GM23338 (cell line): ENCODE measurements around the gene GM2A. TPM values are rescaled to one million over a fixed set of nuclear protein-coding genes. Genes with fewer than 3 reads are reported as not detected.
"Not testable (repeated sequence)": the region's sequence is repeated elsewhere in the genome, so short reads cannot be mapped to it uniquely, and the experiment has no call there.

Source experiments
- ATAC-seq: fragments of 200-7000 bp; cut with Tn5 transposase; 3 replicates; pipeline ENCODE4 v1.9.1; 2020
- DNase-seq: peaks from one replicate; pipeline ENCODE4 v3.0.0-alpha.2; 2015; ENCODE audit warnings: low spot score
- H2AFZ ChIP-seq: fragments of 200-600 bp; sonication (generic); 2 replicates; pipeline ENCODE4 v1.8.0; 2016; ENCODE audit warnings: antibody characterized with exemption, mild to moderate bottlenecking, moderate library complexity
- H3F3A ChIP-seq: fragments of 200-600 bp; sonication (generic); replicated peaks from 2 replicates; pipeline ENCODE4 v1.8.0; 2017; ENCODE audit warnings: antibody characterized with exemption, mixed run types, low read depth
- H3K27ac ChIP-seq: fragments of 200-600 bp; sonication (generic); 2 replicates; pipeline ENCODE4 v1.6.1; 2016; ENCODE audit warnings: low read depth
- H3K27me3 ChIP-seq: fragments of 200-600 bp; sonication (generic); 2 replicates; pipeline ENCODE4 v1.8.0; 2016; ENCODE audit warnings: mild to moderate bottlenecking, mixed run types, moderate library complexity; ENCODE audit not compliant: insufficient read depth
- H3K36me3 ChIP-seq: fragments of 200-600 bp; sonication (generic); 2 replicates; pipeline ENCODE4 v1.8.0; 2016; ENCODE audit warnings: mild to moderate bottlenecking; ENCODE audit not compliant: insufficient read depth
- H3K4me1 ChIP-seq: fragments of 200-600 bp; sonication (generic); 2 replicates; pipeline ENCODE4 v1.8.0; 2016; ENCODE audit warnings: mild to moderate bottlenecking, moderate library complexity; ENCODE audit not compliant: insufficient read depth
- H3K4me2 ChIP-seq: fragments of 200-600 bp; sonication (generic); 2 replicates; pipeline ENCODE4 v1.7.1; 2017; ENCODE audit warnings: mixed run types
- H3K4me3 ChIP-seq: fragments of 200-600 bp; sonication (generic); 2 replicates; pipeline ENCODE4 v1.6.1; 2016; ENCODE audit warnings: mixed run types
- H3K79me2 ChIP-seq: fragments of 200-600 bp; sonication (generic); replicated peaks from 2 replicates; pipeline ENCODE4 v1.8.0; 2017; ENCODE audit warnings: mild to moderate bottlenecking; ENCODE audit not compliant: insufficient read depth
- H3K9me2 ChIP-seq: fragments of 200-600 bp; sonication (generic); 2 replicates; pipeline ENCODE4 v1.8.0; 2017; ENCODE audit not compliant: insufficient read depth
- H4K20me1 ChIP-seq: fragments of 200-600 bp; sonication (generic); replicated peaks from 2 replicates; pipeline ENCODE4 v1.8.0; 2017; ENCODE audit warnings: mild to moderate bottlenecking; ENCODE audit not compliant: insufficient read depth
- H3K27ac Mint-ChIP-seq: 2 replicates; pipeline ENCODE4 v1.8.0; 2020; ENCODE audit warnings: inconsistent platforms, mild to moderate bottlenecking, moderate library complexity, mixed read lengths
- H3K27me3 Mint-ChIP-seq: 3 replicates; pipeline ENCODE4 v1.8.0; 2022; ENCODE audit warnings: low read depth, mild to moderate bottlenecking, moderate library complexity, mixed read lengths, inconsistent platforms; ENCODE audit not compliant: insufficient read depth, poor library complexity
- H3K36me3 Mint-ChIP-seq: 3 replicates; pipeline ENCODE4 v1.8.0; 2021; ENCODE audit warnings: low read depth, mild to moderate bottlenecking, inconsistent platforms, moderate library complexity, mixed read lengths
- H3K4me1 Mint-ChIP-seq: 3 replicates; pipeline ENCODE4 v1.8.0; 2020; ENCODE audit warnings: mild to moderate bottlenecking, inconsistent platforms, mixed read lengths
- H3K4me3 Mint-ChIP-seq: 3 replicates; pipeline ENCODE4 v1.8.0; 2021; ENCODE audit warnings: moderate library complexity, mild to moderate bottlenecking, inconsistent platforms, mixed read lengths
- H3K9me3 Mint-ChIP-seq: 3 replicates; pipeline ENCODE4 v1.8.0; 2020; ENCODE audit warnings: moderate library complexity, mild to moderate bottlenecking, inconsistent platforms, mixed read lengths
- CREB1 ChIP-seq: fragments of 250-450 bp; sonication (Bioruptor Pico); IDR thresholded peaks from 2 replicates; pipeline ENCODE4 v1.5.0; 2020; ENCODE audit warnings: low read depth, mild to moderate bottlenecking, moderate library complexity
- CTCF ChIP-seq, 2 experiments: fragments of 200-600 bp in 1 of 2; sonication (generic) in 1 of 2; conservative IDR thresholded peaks; 2 replicates each; pipeline versions ENCODE4 v1.5.1 to v1.6.1; 2016 to 2017; ENCODE audit warnings: antibody characterized with exemption in 2 of 2, low read depth in 2 of 2, mild to moderate bottlenecking in 2 of 2, moderate library complexity in 1 of 2
- EZH2 ChIP-seq: fragments of 200-600 bp; sonication (generic); IDR thresholded peaks from one replicate; pipeline ENCODE4 v1.8.0; 2017; ENCODE audit warnings: antibody characterized with exemption, mild to moderate bottlenecking, low read depth; ENCODE audit not compliant: unreplicated experiment
- EZH2phosphoT487 ChIP-seq: fragments of 200-600 bp; sonication (generic); IDR thresholded peaks from one replicate; pipeline ENCODE4 v1.8.1; 2018; ENCODE audit warnings: antibody characterized with exemption; ENCODE audit not compliant: unreplicated experiment
- JUNB ChIP-seq: IDR thresholded peaks from one replicate; pipeline ENCODE4 v1.6.1; 2016; ENCODE audit warnings: antibody characterized with exemption; ENCODE audit not compliant: unreplicated experiment
- NANOG ChIP-seq: IDR thresholded peaks from 2 replicates; pipeline ENCODE4 v1.6.1; 2016; ENCODE audit warnings: antibody characterized with exemption, borderline replicate concordance
- STAT1 ChIP-seq: IDR thresholded peaks from one replicate; pipeline ENCODE4 v1.6.1; 2016; ENCODE audit warnings: antibody characterized with exemption; ENCODE audit not compliant: unreplicated experiment
- ZNF331 ChIP-seq: fragments of 250-450 bp; sonication (Bioruptor Pico); IDR thresholded peaks from 2 replicates; pipeline ENCODE4 v1.5.0; 2020; ENCODE audit warnings: low read depth, mild to moderate bottlenecking, moderate library complexity
- polyA plus RNA-seq: library from polyadenylated mRNA; unstranded; fragments of >200 nt; fragmentation: Nextera tagmentation; extraction: Ambion mirVana; gene quantifications from 2 replicates; pipeline ENCODE4 v1.2.1, GENCODE V29; 2016
- total RNA-seq: library from RNA; depleted of rRNA; stranded (reverse); fragments of >200 nt; shearing (Covaris generic); gene quantifications from 2 replicates; pipeline ENCODE4 v1.2.3, GENCODE V29; 2014
- TF ChIP-seq, protein P1 (sequence below): IDR thresholded peaks from 2 replicates; pipeline ENCODE4 v1.6.1; 2016; ENCODE audit warnings: antibody characterized with exemption

GM2A gene
- total and polyA plus RNA-seq, 2 experiments from 2014 or later: 9.8 to 27.8 TPM

GRCh38 chr5:151239237-151239861 is 13.6 kb upstream of the GM2A start:
- no peaks in the 10 kb centered on the region for H3K36me3 ChIP-seq
- DNase-seq (peak; percentile 81), ATAC-seq (peak; percentile 77)
- no peaks in the 10 kb centered on the region for H3K79me2 ChIP-seq
- H3K4me1 ChIP-seq: peaks cover 20% of the 10 kb centered on the region
- no peaks in the 10 kb centered on the region for H3K27me3 ChIP-seq
- Mint-ChIP-seq H3K27ac (no peak overlapping the region), H3K4me1 (peaks cover 30% of the 10 kb centered on the region), H3K9me3 (no peaks in the 10 kb centered on the region; the same call in 2 of the 3 replicates), H3K4me3 (no peak overlapping the region), H3K36me3 (no peaks in the 10 kb centered on the region), H3K27me3 (peaks cover 8% of the 10 kb centered on the region)
- no peak overlapping the region for H3K4me2 ChIP-seq
- TF ChIP-seq STAT1 (no peak), CTCF (conservative IDR thresholded peaks at IDR 0.05; ENCODE audit: low read depth in 2 of 2) (peak; percentile 80 to 92), NANOG (no peak), CREB1 (no peak), ZNF331 (CRISPR knock-in tag) (no peak)
- H3K27ac ChIP-seq: no peak overlapping the region
- H4K20me1 ChIP-seq: no peaks in the 10 kb centered on the region
- peak overlapping the region; percentile 10; the same call in 1 of the 2 replicates for H2AFZ ChIP-seq
- no peaks in the 10 kb centered on the region for H3F3A ChIP-seq
- no peaks in the 10 kb centered on the region for H3K9me2 ChIP-seq
- no peak overlapping the region for H3K4me3 ChIP-seq

GRCh38 chr5:151240268-151240835 is 12.6 kb upstream of the GM2A start:
- not testable (repeated sequence) for H2AFZ ChIP-seq, H3K4me2 ChIP-seq

DNA sequence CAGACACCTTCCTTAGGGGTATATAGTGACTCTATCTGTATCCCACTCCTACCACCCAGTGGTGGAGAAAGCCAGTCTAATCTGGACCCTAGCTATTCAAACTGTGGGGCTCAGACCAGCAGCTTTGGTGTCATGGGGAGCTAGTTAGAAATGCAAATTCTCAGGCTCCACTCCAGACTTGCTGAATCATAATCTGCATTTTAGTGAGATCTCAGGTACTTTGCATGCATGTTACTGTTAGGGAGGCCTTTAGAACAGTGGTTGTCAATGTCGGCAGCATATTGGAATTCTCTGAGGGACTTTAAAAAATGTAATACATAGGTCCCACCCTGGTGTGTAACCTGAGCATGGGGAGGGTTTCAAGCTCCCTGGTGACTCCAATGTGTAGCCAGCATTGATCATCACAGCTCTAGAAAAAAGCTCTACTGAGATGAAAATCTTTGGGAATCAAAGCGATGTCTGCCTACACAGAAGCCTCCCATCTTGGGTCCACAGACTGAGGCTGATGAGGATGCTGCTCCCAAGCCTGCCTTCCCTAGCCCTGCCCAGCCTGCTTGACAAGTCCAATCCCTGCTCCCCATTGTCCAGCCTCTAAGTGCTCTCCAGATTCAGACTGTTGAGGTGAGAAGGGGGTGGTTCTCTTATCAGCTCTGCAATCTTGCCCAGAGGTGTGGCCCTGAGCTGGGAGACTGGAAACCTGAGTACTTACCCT is 11.9 kb upstream of the GM2A start:
- Histone ChIP-seq H3K4me2 (no peak overlapping the region; the same call in 1 of the 2 replicates), H3K4me1 (peaks cover 20% of the 10 kb centered on the region), H3K36me3 (no peaks in the 10 kb centered on the region), H3K79me2 (no peaks in the 10 kb centered on the region), H3K27ac (no peak overlapping the region), H2AFZ (peak overlapping the region; percentile 80), H3F3A (no peaks in the 10 kb centered on the region), H4K20me1 (no peaks in the 10 kb centered on the region), H3K4me3 (no peak overlapping the region), H3K9me2 (no peaks in the 10 kb centered on the region), H3K27me3 (no peaks in the 10 kb centered on the region)
- Mint-ChIP-seq H3K27ac (no peak overlapping the region), H3K9me3 (no peaks in the 10 kb centered on the region; the same call in 2 of the 3 replicates), H3K4me3 (no peak overlapping the region), H3K36me3 (no peaks in the 10 kb centered on the region), H3K27me3 (peaks cover 7% of the 10 kb centered on the region), H3K4me1 (peaks cover 30% of the 10 kb centered on the region)
- TF ChIP-seq JUNB (no peak), EZH2phosphoT487 (no peak), CREB1 (no peak), CTCF (conservative IDR thresholded peaks at IDR 0.05; ENCODE audit: low read depth in 2 of 2) (no peak), EZH2 (no peak)
- TF ChIP-seq, protein P1, sequence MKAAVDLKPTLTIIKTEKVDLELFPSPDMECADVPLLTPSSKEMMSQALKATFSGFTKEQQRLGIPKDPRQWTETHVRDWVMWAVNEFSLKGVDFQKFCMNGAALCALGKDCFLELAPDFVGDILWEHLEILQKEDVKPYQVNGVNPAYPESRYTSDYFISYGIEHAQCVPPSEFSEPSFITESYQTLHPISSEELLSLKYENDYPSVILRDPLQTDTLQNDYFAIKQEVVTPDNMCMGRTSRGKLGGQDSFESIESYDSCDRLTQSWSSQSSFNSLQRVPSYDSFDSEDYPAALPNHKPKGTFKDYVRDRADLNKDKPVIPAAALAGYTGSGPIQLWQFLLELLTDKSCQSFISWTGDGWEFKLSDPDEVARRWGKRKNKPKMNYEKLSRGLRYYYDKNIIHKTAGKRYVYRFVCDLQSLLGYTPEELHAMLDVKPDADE: no peak
- DNase-seq (no peak), ATAC-seq (peak; percentile 26)

More at GRCh38 chr5:151240268-151240835, 12.6 kb upstream of the GM2A start:
- H3K4me3 Mint-ChIP-seq, DNase-seq, H3K27me3 ChIP-seq, H3K36me3 Mint-ChIP-seq, H3K36me3 ChIP-seq, ATAC-seq, H3K27ac Mint-ChIP-seq, H3K27ac ChIP-seq, H4K20me1 ChIP-seq, H3F3A ChIP-seq, H3K9me2 ChIP-seq, H3K9me3 Mint-ChIP-seq, H3K79me2 ChIP-seq, H3K27me3 Mint-ChIP-seq, H3K4me3 ChIP-seq: not testable (repeated sequence)
- peaks cover 20% of the 10 kb centered on the region for H3K4me1 ChIP-seq
- H3K4me1 Mint-ChIP-seq: peaks cover 30% of the 10 kb centered on the region
